LNCaP clone FGC (cell line): ENCODE results near the gene TRAFD1.

Source experiments
- DNase-seq: peaks from one replicate; pipeline ENCODE4 v3.0.0-alpha.2; 2011; ENCODE audit warnings: low read depth
- H3K4me3 ChIP-seq: 2 replicates; pipeline ENCODE4 v1.5.1; 2011; ENCODE audit warnings: mild to moderate bottlenecking, low read depth, low read length, control low read depth
- TF ChIP-seq, protein P1 (sequence below): IDR thresholded peaks from 2 replicates; pipeline ENCODE4 v1.5.1; 2012; ENCODE audit warnings: mild to moderate bottlenecking; ENCODE audit not compliant: control insufficient read depth, insufficient read depth; ENCODE audit errors: extremely low read depth

The TRAFD1 gene, protein sequence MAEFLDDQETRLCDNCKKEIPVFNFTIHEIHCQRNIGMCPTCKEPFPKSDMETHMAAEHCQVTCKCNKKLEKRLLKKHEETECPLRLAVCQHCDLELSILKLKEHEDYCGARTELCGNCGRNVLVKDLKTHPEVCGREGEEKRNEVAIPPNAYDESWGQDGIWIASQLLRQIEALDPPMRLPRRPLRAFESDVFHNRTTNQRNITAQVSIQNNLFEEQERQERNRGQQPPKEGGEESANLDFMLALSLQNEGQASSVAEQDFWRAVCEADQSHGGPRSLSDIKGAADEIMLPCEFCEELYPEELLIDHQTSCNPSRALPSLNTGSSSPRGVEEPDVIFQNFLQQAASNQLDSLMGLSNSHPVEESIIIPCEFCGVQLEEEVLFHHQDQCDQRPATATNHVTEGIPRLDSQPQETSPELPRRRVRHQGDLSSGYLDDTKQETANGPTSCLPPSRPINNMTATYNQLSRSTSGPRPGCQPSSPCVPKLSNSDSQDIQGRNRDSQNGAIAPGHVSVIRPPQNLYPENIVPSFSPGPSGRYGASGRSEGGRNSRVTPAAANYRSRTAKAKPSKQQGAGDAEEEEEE

GRCh38 chr12:112125250-112125999 lies at the start of gene TRAFD1:
Gene TRAFD1 (plus strand): TSS chr12:112125560. CDS start chr12:112130523, 4,963 bp downstream.
- peak; percentile 77 for DNase-seq
- peak within 1 kb of the TSS; percentile 98 for H3K4me3 ChIP-seq
- TF ChIP-seq, protein P1, sequence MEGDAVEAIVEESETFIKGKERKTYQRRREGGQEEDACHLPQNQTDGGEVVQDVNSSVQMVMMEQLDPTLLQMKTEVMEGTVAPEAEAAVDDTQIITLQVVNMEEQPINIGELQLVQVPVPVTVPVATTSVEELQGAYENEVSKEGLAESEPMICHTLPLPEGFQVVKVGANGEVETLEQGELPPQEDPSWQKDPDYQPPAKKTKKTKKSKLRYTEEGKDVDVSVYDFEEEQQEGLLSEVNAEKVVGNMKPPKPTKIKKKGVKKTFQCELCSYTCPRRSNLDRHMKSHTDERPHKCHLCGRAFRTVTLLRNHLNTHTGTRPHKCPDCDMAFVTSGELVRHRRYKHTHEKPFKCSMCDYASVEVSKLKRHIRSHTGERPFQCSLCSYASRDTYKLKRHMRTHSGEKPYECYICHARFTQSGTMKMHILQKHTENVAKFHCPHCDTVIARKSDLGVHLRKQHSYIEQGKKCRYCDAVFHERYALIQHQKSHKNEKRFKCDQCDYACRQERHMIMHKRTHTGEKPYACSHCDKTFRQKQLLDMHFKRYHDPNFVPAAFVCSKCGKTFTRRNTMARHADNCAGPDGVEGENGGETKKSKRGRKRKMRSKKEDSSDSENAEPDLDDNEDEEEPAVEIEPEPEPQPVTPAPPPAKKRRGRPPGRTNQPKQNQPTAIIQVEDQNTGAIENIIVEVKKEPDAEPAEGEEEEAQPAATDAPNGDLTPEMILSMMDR = no peak

DNA sequence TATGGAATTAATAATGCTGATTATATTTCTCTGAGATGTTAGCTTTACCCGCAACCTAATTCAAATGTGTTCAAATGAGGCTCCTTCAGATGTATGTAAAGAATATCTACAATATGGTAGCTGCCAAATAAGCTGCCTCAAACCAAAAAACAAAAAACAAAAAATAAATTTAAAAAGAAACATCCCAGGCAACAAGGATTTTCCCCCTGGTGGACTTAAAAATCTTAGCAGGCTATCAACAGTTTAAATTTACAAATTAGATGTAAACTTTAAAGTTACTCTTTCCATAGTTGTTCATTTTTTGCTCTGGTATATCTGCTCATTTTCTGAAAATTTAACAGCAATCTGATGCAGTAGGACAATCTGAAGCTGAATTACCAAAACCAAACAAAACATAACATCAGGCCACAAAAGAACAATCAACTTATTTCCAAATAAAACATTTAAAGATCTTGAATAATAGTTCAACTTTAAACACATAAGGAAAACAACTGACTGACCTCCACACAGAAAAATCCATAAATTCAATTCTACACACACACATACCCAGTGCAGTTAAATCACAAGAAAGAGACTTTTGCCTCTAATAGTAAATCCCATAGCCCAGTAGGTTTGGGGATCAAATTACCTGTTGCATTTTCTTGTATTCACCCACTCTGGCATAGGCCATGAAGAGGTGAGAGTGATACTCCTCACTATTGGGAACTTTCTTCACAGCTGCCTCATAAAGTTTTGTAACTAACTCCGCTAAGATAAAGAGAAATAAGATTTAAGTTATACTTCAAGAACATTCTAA lies 38.1 kb upstream of the TRAFD1 start:
- DNase-seq = no peak
- TF ChIP-seq, protein P1 = no peak
- H3K4me3 ChIP-seq = no peak overlapping the region

DNA sequence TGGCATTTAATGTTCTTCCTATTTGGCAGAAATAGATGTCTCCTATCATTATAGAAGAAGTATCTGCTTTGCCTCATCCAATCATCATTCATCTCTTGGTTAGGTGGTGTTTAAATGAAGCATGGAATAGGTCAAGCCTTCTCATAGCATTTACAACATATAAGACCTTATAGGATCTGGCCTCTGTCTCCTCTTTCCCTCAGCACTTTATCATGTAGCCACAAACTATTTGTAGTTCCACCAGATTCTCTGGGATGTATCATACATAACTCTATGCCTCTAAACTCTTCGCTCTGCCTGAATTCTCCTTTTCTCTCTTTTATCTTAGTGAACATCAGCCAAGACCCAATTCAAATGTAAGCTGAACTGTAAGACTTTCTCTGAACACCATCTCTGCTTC lies 37.5 kb upstream of the TRAFD1 start:
- TF ChIP-seq, protein P1 = no peak
- H3K4me3 ChIP-seq = no peak overlapping the region
- DNase-seq = no peak

GRCh38 chr12:112091563-112091962 lies 33.8 kb upstream of the TRAFD1 start:
- TF ChIP-seq, protein P1 = no peak
- no peak overlapping the region for H3K4me3 ChIP-seq
- no peak for DNase-seq

- TF ChIP-seq, protein P1 = no peak
- DNase-seq = no peak
- H3K4me3 ChIP-seq = no peak overlapping the region
Observed at GRCh38 chr12:112096070-112096469, 29.3 kb upstream of the TRAFD1 start.

DNA sequence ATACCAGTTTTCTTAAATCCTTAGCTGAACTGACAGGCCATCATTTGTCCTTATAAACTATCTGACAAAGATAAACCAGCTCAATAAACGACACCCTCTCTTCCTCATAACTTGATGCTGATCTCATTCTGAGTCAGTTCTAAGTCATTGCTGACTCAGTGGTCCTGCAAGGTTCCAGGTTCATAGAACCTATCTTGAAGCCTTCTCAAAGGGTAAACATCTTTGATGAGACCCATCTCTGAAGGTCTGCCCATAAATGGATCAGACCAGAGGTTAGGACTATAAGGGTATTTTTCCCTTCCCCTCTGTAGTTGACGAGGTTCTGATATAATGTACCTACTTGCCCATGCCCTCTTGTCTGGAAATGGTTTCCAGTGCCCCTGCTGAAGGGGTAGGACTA lies 28.7 kb upstream of the TRAFD1 start:
- DNase-seq = no peak
- H3K4me3 ChIP-seq = no peak overlapping the region
- TF ChIP-seq, protein P1 = no peak
